ENCODE measurements around the gene NONO. TPM values are rescaled to one million over a fixed set of nuclear protein-coding genes. Genes with fewer than 3 reads are reported as not detected.
"Not testable (repeated sequence)": the region's sequence is repeated elsewhere in the genome, so short reads cannot be mapped to it uniquely, and the experiment has no call there.

The NONO gene
- total and polyA plus RNA-seq, 2 of the 4 experiments (the other 2 are of a cell fraction), result 199 to 609 TPM

- TF ChIP-seq SMC3 (IDR thresholded peaks at IDR 0.05; ENCODE audit: low read depth, low read length) (no peak), BHLHE40 (IDR thresholded peaks at IDR 0.05; ENCODE audit: low read depth, low read length) (no peak), FOS (IDR thresholded peaks at IDR 0.05; ENCODE audit: low read depth, low read length) (no peak; the same call in 1 of the 2 replicates)
Observed at GRCh38 chrX:71315917-71316316, 32.5 kb downstream of the NONO start (continued).

- CTCF ChIA-PET; H4K20me1 ChIP-seq (ENCODE audit: insufficient read depth, low read length); H2AK5ac ChIP-seq (ENCODE audit: low read depth, low read length); H2BK120ac ChIP-seq (ENCODE audit: low read depth, low read length); H3K4ac ChIP-seq (ENCODE audit: low read depth, low read length); H3K56ac ChIP-seq (ENCODE audit: extremely low read depth, insufficient read depth, low read length); H3K9me1 ChIP-seq (ENCODE audit: insufficient read depth, low read length); H4K5ac ChIP-seq (ENCODE audit: low read depth, low read length); H4K8ac ChIP-seq (ENCODE audit: low read depth in 2 of 2, low read length in 2 of 2); POLR2A ChIA-PET (ENCODE audit: unreplicated experiment); H3K79me1 ChIP-seq (ENCODE audit: low read depth in 1 of 2, low read length in 2 of 2); intact Hi-C loops (cut with micrococcal nuclease); H3K4me3 ChIP-seq (ENCODE audit: insufficient read depth, low read depth, low read length); H3K27me3 ChIP-seq (ENCODE audit: control insufficient read depth, insufficient read depth, low read length); H3K9ac ChIP-seq (ENCODE audit: low read depth, low read length); in situ Hi-C loops (cut with MboI; ENCODE audit: low sequenced_read_pairs); H3K23ac ChIP-seq (ENCODE audit: low read depth, low read length); H4K91ac ChIP-seq (ENCODE audit: insufficient read depth, low read depth, low read length); H3K9me3 ChIP-seq (ENCODE audit: control insufficient read depth, insufficient read depth, low read length); H3K14ac ChIP-seq (replicated peaks; ENCODE audit: low read depth, low read length); dilution Hi-C loops (cut with HindIII; ENCODE audit: low sequenced_read_pairs, unreplicated experiment); H3K4me2 ChIP-seq (ENCODE audit: low read depth, low read length); H3K18ac ChIP-seq (ENCODE audit: low read depth, low read length); H3K27ac ChIP-seq (ENCODE audit: insufficient read depth, low read length); BruUV-seq (replicated peaks); H3K36me3 ChIP-seq (ENCODE audit: control insufficient read depth, insufficient read depth, low read length); H2AK9ac ChIP-seq (replicated peaks; ENCODE audit: low read depth, low read length, poor library complexity); H2BK20ac ChIP-seq (ENCODE audit: low read depth, low read length); H2BK15ac ChIP-seq (ENCODE audit: low read depth, low read length); H2AFZ ChIP-seq (replicated peaks; ENCODE audit: low read length, poor library complexity); H2BK5ac ChIP-seq (ENCODE audit: low read depth, low read length, poor library complexity, severe bottlenecking); H3K4me1 ChIP-seq (ENCODE audit: control insufficient read depth, insufficient read depth, low read length): not testable (repeated sequence)
- WGBS, 2 experiments (ENCODE audit: extremely low coverage in 2 of 2, insufficient read length in 1 of 2), result no CpG with 5 or more reads among the region's 1 CpG
- DNase-seq (peak; percentile 13), ATAC-seq (ENCODE audit: low read depth) (peak; percentile 70)
Observed at GRCh38 chrX:71316959-71317358, 33.5 kb downstream of the NONO start.

Data from IMR-90 (cell line).